Uterus (tissue), 4 donors: ENCODE data around the gene C2orf15. TPM values are rescaled to one million over a fixed set of nuclear protein-coding genes. Genes with fewer than 3 reads are reported as not detected.
"Not testable (repeated sequence)": the region's sequence is repeated elsewhere in the genome, so short reads cannot be mapped to it uniquely, and the experiment has no call there.

Experiments used
- DNase-seq, 2 donors: peaks; one replicate each; pipeline ENCODE4 v3.0.0-alpha.2; 2019 to 2020
- H3K27ac ChIP-seq, 2 donors: fragments of 200-600 bp; sonication (generic); 1 replicate in 1 of 2; 2 replicates in 1 of 2; pipeline ENCODE4 v1.5.1; 2016 to 2018
- H3K27me3 ChIP-seq, 2 donors: fragments of 200-600 bp; sonication (generic); one replicate each; pipeline ENCODE4 v1.5.1; 2018 to 2019; ENCODE audit warnings: control low read depth in 1 of 2
- H3K36me3 ChIP-seq, 2 donors: fragments of 200-600 bp; sonication (generic); one replicate each; pipeline ENCODE4 v1.5.1; 2019; ENCODE audit warnings: control low read depth in 1 of 2
- H3K4me1 ChIP-seq, 2 donors: fragments of 200-600 bp; sonication (generic); one replicate each; pipeline ENCODE4 v1.5.1; 2018 to 2019; ENCODE audit warnings: control low read depth in 1 of 2
- H3K4me3 ChIP-seq, 2 donors: fragments of 200-600 bp; sonication (generic); 1 replicate in 1 of 2; 2 replicates in 1 of 2; pipeline ENCODE4 v1.5.1; 2018 to 2019; ENCODE audit warnings: mild to moderate bottlenecking in 1 of 2
- H3K9me3 ChIP-seq, 2 donors: fragments of 200-600 bp; sonication (generic); one replicate each; pipeline ENCODE4 v1.5.1; 2019; ENCODE audit warnings: control low read depth in 1 of 2
- POLR2A ChIP-seq, 2 donors: fragments of 450-650 bp; IDR thresholded peaks; one replicate each; pipeline ENCODE4 v1.6.1; 2016; ENCODE audit warnings: antibody characterized with exemption in 2 of 2, mild to moderate bottlenecking in 1 of 2, moderate library complexity in 1 of 2
- intact Hi-C: fragments of 100-400 bp; cut with DNase I; formaldehyde crosslinking; loops from one replicate; pipeline ENCODE4 v1.15.1; 2023; ENCODE audit warnings: low total_unique reads
- total RNA-seq, 4 donors: library from RNA; depleted of rRNA in 3 of 4; stranded (reverse); fragments of >200 nt in 3 of 4; gene quantifications; one replicate each; pipeline versions ENCODE4 v1.1.0 to v1.2.4, GENCODE V29; 2014 to 2023
- TF ChIP-seq, protein P1 (sequence below), 4 experiments: fragments of 200-600 bp in 2 of 4; fragments of 450-650 bp in 2 of 4; sonication (generic) in 2 of 4; IDR thresholded peaks; one replicate each; pipeline ENCODE4 v1.5.1; 2016 to 2019; ENCODE audit warnings: antibody characterized with exemption in 4 of 4, mild to moderate bottlenecking in 2 of 4, moderate library complexity in 1 of 4
- donor health status: DM: yes; HTN: yes; CAD: no.

Gene C2orf15
- total RNA-seq, 4 donors from 2014 or later, result 1.6 to 2.8 TPM; not detected in 2

DNA sequence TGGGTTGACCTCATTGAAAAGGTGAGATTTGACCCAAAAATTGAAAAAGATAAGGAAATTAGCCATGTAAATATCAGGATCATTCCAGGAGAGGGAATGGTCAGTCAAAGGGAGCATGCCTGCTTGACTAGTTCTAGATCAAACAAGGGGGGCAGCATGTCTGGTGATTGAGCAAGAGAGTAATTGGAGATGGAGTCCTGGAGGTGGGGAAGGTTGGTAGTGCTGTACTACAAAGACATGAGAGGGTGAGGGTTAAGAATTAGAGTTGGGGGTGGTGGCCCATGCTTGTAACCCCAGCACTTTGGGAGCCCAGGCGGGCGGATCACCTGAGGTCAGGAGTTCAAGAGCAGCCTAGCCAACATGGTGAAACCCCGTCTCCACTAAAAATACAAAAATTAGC is 41.5 kb downstream of the C2orf15 start:
- peaks cover 5 to 13% of the 10 kb centered on the region in 2 donors for H3K4me1 ChIP-seq
- peaks cover 0 to 2% of the 10 kb centered on the region in 2 donors for H3K36me3 ChIP-seq
- no peaks in the 10 kb centered on the region for H3K9me3 ChIP-seq
- H3K27ac ChIP-seq, result no peak overlapping the region
- H3K27me3 ChIP-seq, result no peaks in the 10 kb centered on the region
- DNase-seq, result no peak
- intact Hi-C loops, result loop anchor here (10.0 kb wide), 1 partner anchor 152 kb away; the partner anchor contains the start of genes EIF5B and TXNDC9
- no peak overlapping the region for H3K4me3 ChIP-seq
- TF ChIP-seq POLR2A (IDR thresholded peaks at IDR 0.05), result no peak
- TF ChIP-seq, protein P1, sequence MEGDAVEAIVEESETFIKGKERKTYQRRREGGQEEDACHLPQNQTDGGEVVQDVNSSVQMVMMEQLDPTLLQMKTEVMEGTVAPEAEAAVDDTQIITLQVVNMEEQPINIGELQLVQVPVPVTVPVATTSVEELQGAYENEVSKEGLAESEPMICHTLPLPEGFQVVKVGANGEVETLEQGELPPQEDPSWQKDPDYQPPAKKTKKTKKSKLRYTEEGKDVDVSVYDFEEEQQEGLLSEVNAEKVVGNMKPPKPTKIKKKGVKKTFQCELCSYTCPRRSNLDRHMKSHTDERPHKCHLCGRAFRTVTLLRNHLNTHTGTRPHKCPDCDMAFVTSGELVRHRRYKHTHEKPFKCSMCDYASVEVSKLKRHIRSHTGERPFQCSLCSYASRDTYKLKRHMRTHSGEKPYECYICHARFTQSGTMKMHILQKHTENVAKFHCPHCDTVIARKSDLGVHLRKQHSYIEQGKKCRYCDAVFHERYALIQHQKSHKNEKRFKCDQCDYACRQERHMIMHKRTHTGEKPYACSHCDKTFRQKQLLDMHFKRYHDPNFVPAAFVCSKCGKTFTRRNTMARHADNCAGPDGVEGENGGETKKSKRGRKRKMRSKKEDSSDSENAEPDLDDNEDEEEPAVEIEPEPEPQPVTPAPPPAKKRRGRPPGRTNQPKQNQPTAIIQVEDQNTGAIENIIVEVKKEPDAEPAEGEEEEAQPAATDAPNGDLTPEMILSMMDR (IDR thresholded peaks at IDR 0.05), result no peak

DNA sequence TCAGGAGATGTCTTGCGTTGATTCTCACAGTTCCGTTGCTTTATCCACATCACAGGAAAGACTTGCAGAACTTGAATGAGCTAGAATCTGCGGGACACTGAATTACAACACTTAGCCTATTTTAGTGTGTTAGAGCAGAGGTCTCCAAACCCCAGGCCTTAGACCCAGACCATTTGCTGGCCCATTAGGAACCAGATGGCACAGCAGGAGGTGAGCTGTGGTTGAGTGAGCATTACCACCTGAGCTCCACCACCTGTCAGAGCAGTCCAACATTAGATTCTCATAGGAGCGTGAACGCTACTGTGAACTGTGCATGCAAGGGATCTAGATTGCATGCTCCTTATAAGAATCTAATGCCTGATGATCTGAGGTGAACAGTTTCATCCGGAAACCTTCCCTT is 43.3 kb downstream of the C2orf15 start:
- Histone ChIP-seq H3K4me1 (peaks cover 5 to 11% of the 10 kb centered on the region in 2 donors), H3K9me3 (no peaks in the 10 kb centered on the region), H3K27ac (no peak overlapping the region), H3K36me3 (peaks cover 0 to 3% of the 10 kb centered on the region in 2 donors), H3K27me3 (no peaks in the 10 kb centered on the region), H3K4me3 (no peak overlapping the region)
- DNase-seq, result no peak
- intact Hi-C loops, result loop anchor here (10.0 kb wide), 1 partner anchor 150 kb away; the partner anchor contains the start of genes EIF5B and TXNDC9
- TF ChIP-seq, protein P1 (IDR thresholded peaks at IDR 0.05), result no peak
- TF ChIP-seq POLR2A (IDR thresholded peaks at IDR 0.05), result no peak

DNA sequence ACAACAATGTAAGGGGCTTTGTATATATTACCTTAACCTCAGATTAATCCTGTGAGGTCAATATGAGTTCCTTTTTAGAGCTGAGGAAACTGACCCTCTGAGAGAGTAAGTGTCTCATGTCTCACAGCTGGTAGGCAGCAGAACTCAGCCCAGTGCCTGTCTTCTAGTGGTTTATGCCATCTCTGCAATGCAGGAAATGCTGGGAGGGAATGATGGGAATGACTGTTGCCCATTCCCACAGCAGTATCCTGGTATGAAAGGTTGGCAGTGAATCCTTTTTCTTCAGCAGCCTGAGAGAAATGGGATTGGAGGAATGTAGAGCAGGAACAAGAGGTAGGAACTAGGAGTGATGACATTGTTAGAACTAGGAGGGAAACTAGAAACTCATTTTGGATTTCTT is 45.5 kb downstream of the C2orf15 start:
- intact Hi-C loops, result loop anchor here (10.0 kb wide), 1 partner anchor 148 kb away; the partner anchor contains the start of genes EIF5B and TXNDC9
- Histone ChIP-seq H3K27ac (no peak overlapping the region), H3K4me1 (peaks cover under 1 to 6% of the 10 kb centered on the region in 2 donors), H3K36me3 (peaks cover 0 to 3% of the 10 kb centered on the region in 2 donors), H3K4me3 (no peak overlapping the region), H3K27me3 (no peaks in the 10 kb centered on the region), H3K9me3 (no peaks in the 10 kb centered on the region)
- DNase-seq, result no peak
- TF ChIP-seq, protein P1 (IDR thresholded peaks at IDR 0.05), result no peak
- TF ChIP-seq POLR2A (IDR thresholded peaks at IDR 0.05), result no peak

DNA sequence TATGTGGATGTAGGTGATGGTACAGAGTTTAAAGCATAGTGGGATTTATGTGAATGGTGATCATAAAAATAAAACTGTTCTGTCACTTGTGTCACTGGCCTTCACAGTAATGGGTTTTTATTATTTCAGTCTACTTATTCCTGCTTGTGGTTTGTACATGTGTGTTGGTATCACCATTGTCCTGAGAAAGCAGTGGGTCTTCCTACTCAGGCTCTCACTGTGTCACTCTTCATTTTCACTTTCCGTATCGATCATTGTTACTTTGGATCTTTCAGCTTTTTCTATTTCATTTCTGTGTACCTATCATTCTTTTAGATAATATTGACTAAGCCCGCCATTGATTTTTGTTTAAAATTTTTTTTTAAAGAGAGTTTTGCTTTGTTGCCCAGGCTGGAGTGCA is 46.9 kb downstream of the C2orf15 start:
- no peak for DNase-seq
- no peaks in the 10 kb centered on the region for H3K4me1 ChIP-seq
- no peaks in the 10 kb centered on the region for H3K27me3 ChIP-seq
- no peak overlapping the region for H3K27ac ChIP-seq
- no peak overlapping the region for H3K4me3 ChIP-seq
- no peaks in the 10 kb centered on the region for H3K9me3 ChIP-seq
- intact Hi-C loops, result loop anchor here (10.0 kb wide), 1 partner anchor 146 kb away; the partner anchor contains the start of genes EIF5B and TXNDC9
- peaks cover 0 to 3% of the 10 kb centered on the region in 2 donors for H3K36me3 ChIP-seq
- TF ChIP-seq, protein P1 (IDR thresholded peaks at IDR 0.05), result no peak
- no peak for TF ChIP-seq POLR2A (IDR thresholded peaks at IDR 0.05)

DNA sequence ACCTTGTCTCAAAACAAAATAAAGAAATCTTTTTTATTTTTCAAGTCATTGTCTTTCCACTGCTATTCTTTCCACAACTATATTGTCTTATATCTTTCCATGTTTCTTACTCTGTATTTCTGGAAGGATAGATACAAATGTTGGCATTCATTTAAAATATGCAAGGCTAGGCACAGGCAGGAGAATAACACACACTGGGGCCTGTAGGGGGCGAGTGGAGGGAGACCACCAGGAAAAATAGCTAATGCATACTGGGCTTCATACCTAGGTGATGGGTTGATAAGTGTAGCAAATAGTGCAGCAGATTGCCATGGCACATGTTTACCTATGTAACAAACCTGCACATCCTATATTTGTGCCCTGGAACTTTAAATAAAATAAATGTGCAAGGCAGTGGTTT is 49.0 kb downstream of the C2orf15 start:
- TF ChIP-seq, protein P1 (IDR thresholded peaks at IDR 0.05), result no peak
- TF ChIP-seq POLR2A (IDR thresholded peaks at IDR 0.05), result no peak
- Histone ChIP-seq H3K4me3 (no peak overlapping the region), H3K9me3 (no peaks in the 10 kb centered on the region), H3K4me1 (no peaks in the 10 kb centered on the region), H3K27ac (no peak overlapping the region), H3K27me3 (no peaks in the 10 kb centered on the region), H3K36me3 (peaks cover 0 to 3% of the 10 kb centered on the region in 2 donors)
- no peak for DNase-seq
- intact Hi-C loops, result no loop called here

DNA sequence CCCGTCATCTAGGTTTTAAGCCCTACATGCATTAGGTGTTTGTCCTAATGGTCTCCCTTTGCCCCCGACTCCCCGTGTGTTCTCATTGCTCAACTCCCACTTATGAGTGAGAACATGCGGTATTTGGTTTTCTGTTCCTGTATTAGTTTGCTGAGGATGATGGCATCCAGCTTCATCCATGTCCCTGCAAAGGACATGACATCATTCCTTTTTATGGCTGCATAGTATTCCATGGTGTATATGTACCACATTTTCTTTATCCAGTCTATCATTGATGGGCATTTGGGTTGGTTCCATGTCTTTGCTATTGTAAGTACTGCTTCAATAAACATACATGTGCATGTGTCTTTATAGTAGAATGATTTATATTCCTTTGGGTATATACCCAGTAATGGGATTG is 50.9 kb downstream of the C2orf15 start:
- H3K27me3 ChIP-seq, H3K9me3 ChIP-seq, H3K4me1 ChIP-seq, H3K36me3 ChIP-seq, H3K27ac ChIP-seq, DNase-seq, H3K4me3 ChIP-seq, intact Hi-C loops: not testable (repeated sequence)
